ENCODE measurements around the gene ERMAP. TPM values are rescaled to one million over a fixed set of nuclear protein-coding genes. Genes with fewer than 3 reads are reported as not detected.

The ERMAP gene
- 4.3 and 5.4 TPM in 2 replicates for total RNA-seq (2013; cell fraction: nucleolus; rRNA removed)
- total RNA-seq (2014; rRNA removed) (4.9 and 5.3 TPM in 2 replicates), total RNA-seq (2014; rRNA removed; fragmentation: Illumina TruSeq; extraction: Trizol) (5.3 TPM in 2 replicates), total RNA-seq (2021) (5.7 and 5.8 TPM in 2 replicates), polyA plus RNA-seq (2011; rRNA removed) (2.5 and 2.9 TPM in 2 replicates), polyA plus RNA-seq (2014; fragmentation: Illumina TruSeq; extraction: Trizol) (6.8 TPM in 2 replicates), polyA plus RNA-seq (2014; fragmentation: Nextera tagmentation; extraction: Ambion mirVana) (1 to 10 TPM; 1.4 to 2.2 TPM), polyA plus RNA-seq (2014; rRNA removed) (4.6 and 6.0 TPM in 2 replicates), polyA plus RNA-seq (2016; fragmentation: Nextera tagmentation; extraction: Ambion mirVana) (1 to 10 TPM; 2.7 to 3.4 TPM), polyA minus RNA-seq (2011; rRNA and poly(A)+ RNA removed) (2.3 and 2.5 TPM in 2 replicates), Bru-seq, nascent RNA (percentile 53 among the genes with signal in this experiment), BruChase-seq, experiment 1, labeled RNA remaining after a 6-hour chase (percentile 55 among the genes with signal in this experiment), BruChase-seq, experiment 2, labeled RNA remaining after a 2-hour chase (percentile 50 among the genes with signal in this experiment)
- 3.4 TPM for polyA plus RNA-seq (2011; ENCODE audit: low read depth)
- polyA plus RNA-seq (2011; cell fraction: cytosol; rRNA removed): 2.1 and 2.8 TPM in 2 replicates
- polyA plus RNA-seq (2011; cell fraction: nucleus; rRNA removed): 3.1 and 3.6 TPM in 2 replicates
- 3.6 and 3.8 TPM in 2 replicates for polyA plus RNA-seq (2012)
- polyA minus RNA-seq (2011; cell fraction: cytosol; rRNA and poly(A)+ RNA removed): 1.5 and 2.4 TPM in 2 replicates
- 1.3 and 3.3 TPM in 2 replicates for polyA minus RNA-seq (2011; cell fraction: nucleus; rRNA and poly(A)+ RNA removed)
- long read RNA-seq, experiment 1: 0 reads
- long read RNA-seq, experiment 2, partial matches to known transcripts: 0 of 7 reads
- long read RNA-seq, experiment 2, other reads (novel, unspliced or antisense): 6 of 7 reads

GRCh38 chr1:42816585-42817439 is at the start of gene ERMAP, which contains the start of gene SVBP:
TSS of gene ERMAP (plus strand) at chr1:42817122. CDS start at chr1:42830449, 13,327 bp downstream.
TSS of gene SVBP (minus strand) at chr1:42817397. CDS start at chr1:42816544, 853 bp downstream.
- in situ Hi-C loops (cut with MboI) (no loop called here), intact Hi-C loops (cut with micrococcal nuclease; ENCODE audit: unreplicated experiment) (loop anchor here (2.0 kb wide), 1 partner anchor 50 kb away; the partner anchor contains the start of genes C1orf50 and P3H1)
- Histone ChIP-seq H3K27me3 (replicated peaks in 1 of 2; ENCODE audit: control insufficient read depth in 2 of 2, insufficient read depth in 2 of 2, low read length in 1 of 2) (no peaks in the 10 kb centered on the region), H3K4me3 (peak within 1 kb of the TSS; percentile 84), H4K20me1 (ENCODE audit: control insufficient read depth, insufficient read depth) (no peaks in the 10 kb centered on the region), H3K79me2 (ENCODE audit: control insufficient read depth, insufficient read depth, low read length) (peaks cover 2% of the 10 kb centered on the region; the same call in 1 of the 2 replicates), H3K9me3 (replicated peaks; ENCODE audit: control insufficient read depth, insufficient read depth, low read length) (no peaks in the 10 kb centered on the region), H3K4me1 (ENCODE audit: control insufficient read depth, insufficient read depth, low read length) (peaks cover 4% of the 10 kb centered on the region; the same call in 1 of the 2 replicates), H2AFZ (ENCODE audit: control insufficient read depth, low read depth, low read length) (peak within 1 kb of the TSS; percentile 99), H3K36me3 (ENCODE audit: control insufficient read depth in 2 of 2, insufficient read depth in 2 of 2, low read length in 1 of 2) (no peaks in the 10 kb centered on the region), H3K4me2 (ENCODE audit: control insufficient read depth, insufficient read depth) (peak within 1 kb of the TSS; percentile 95), H3K9ac (ENCODE audit: control insufficient read depth, insufficient read depth, low read length) (peak within 1 kb of the TSS; percentile 80), H3K27ac (ENCODE audit: control insufficient read depth, insufficient read depth) (peak within 1 kb of the TSS; percentile 87)
- ChIA-PET POLR2A (interaction anchor here (0.5 to 2.9 kb wide), 10 partner anchors 8 to 136 kb away, joined by 3 to 19 read pairs (median 4); partner anchors contain the start of genes C1orf50, P3H1, YBX1 and ZNF691), SMC1A (ENCODE audit: uncharacterized antibody, unreplicated experiment) (interaction anchor here (0.7 to 3.0 kb wide), 12 partner anchors 8 to 1159 kb away, joined by 3 to 27 read pairs (median 4); partner anchors contain the start of genes C1orf50 and ZNF691), CTCF (interaction anchor here (0.7 to 2.9 kb wide), 15 partner anchors 9 to 335 kb away, joined by 3 to 16 read pairs (median 4); partner anchors contain the start of genes C1orf50, P3H1 and ZNF691), RAD21 (ENCODE audit: unreplicated experiment) (interaction anchor here (0.7 to 2.9 kb wide), 11 partner anchors 9 to 256 kb away, joined by 3 to 20 read pairs (median 5); partner anchors contain the start of genes C1orf50, P3H1 and ZNF691)
- WGBS (ENCODE audit: insufficient coverage, insufficient replicate concordance, low lambda C conversion rate, missing lambda C conversion rate): 1% methylated on average over 31 of the region's 66 CpGs
- no TSS peak for BruUV-seq (replicated peaks)
- ATAC-seq (peak; percentile 95), DNase-seq (ENCODE audit: low read depth, low spot score) (peak; percentile 43), FAIRE-seq (no peak)
- TF ChIP-seq RAD51 (IDR thresholded peaks at IDR 0.05) (no peak), ZNF274 (IDR thresholded peaks at IDR 0.05; ENCODE audit: insufficient read depth, insufficient read length) (no peak), ZNF217 (IDR thresholded peaks at IDR 0.05) (no peak), POLR2AphosphoS5 (IDR thresholded peaks at IDR 0.05; ENCODE audit: low read length) (peak; percentile 67; the same call in 1 of the 2 replicates), CTCF (IDR thresholded peaks at IDR 0.05 in 2 of 3, conservative IDR thresholded peaks at IDR 0.05 in 1 of 3; ENCODE audit: control insufficient read depth in 2 of 3, extremely low read depth in 1 of 3, insufficient read depth in 1 of 3, low read depth in 3 of 3, low read length in 3 of 3) (peak in 1 of 3 experiments; percentile 24; a peak in 2 of 6 replicates), NRF1 (conservative IDR thresholded peaks at IDR 0.05; ENCODE audit: low read depth, low read length) (peak; percentile 70), BHLHE40 (IDR thresholded peaks at IDR 0.05; ENCODE audit: borderline replicate concordance in 1 of 2, low read depth in 2 of 2, low read length in 1 of 2) (peak in 1 of 2 experiments; percentile 45; a peak in 2 of 4 replicates), ZNF592 (IDR thresholded peaks at IDR 0.05) (no peak), ELK1 (IDR thresholded peaks at IDR 0.05; ENCODE audit: low read depth, low read length) (0 out of 2 replicates have a peak, but pooled peaks have one; percentile 42), SREBF2 (IDR thresholded peaks at IDR 0.05; ENCODE audit: low read length) (no peak)
